ENCODE results near the gene PSMD1. TPM values are rescaled to one million over a fixed set of nuclear protein-coding genes. Genes with fewer than 3 reads are reported as not detected.
A peak's percentile ranks its signal among the peaks of the same experiment; 100 is the strongest.

PSMD1 gene
- total and polyA plus RNA-seq, 4 donors: 30.1 to 91.1 (median 56.0) TPM

GRCh38 chr2:231110551-231110950 lies 53.9 kb downstream of the PSMD1 start:
- peak in 2 of 3 donors; percentile 83 to 90 for DNase-seq
- Histone ChIP-seq H3K4me3 (no peak overlapping the region), H3K9me3 (ENCODE audit: control insufficient read depth in 4 of 4, insufficient read depth in 3 of 4, low read length in 3 of 4) (no peaks in the 10 kb centered on the region), H3K27me3 (ENCODE audit: control insufficient read depth in 3 of 3, insufficient read depth in 3 of 3, low read length in 2 of 3) (no peaks in the 10 kb centered on the region), H3K36me3 (ENCODE audit: control insufficient read depth in 4 of 4, insufficient read depth in 4 of 4, low read length in 4 of 4) (peaks cover 9 to 15% (median 11%) of the 10 kb centered on the region in 4 donors), H3K27ac (ENCODE audit: low read depth in 1 of 2, low read length in 1 of 2) (no peak overlapping the region), H3K9ac (ENCODE audit: insufficient read depth in 1 of 2, low read length in 2 of 2) (no peak overlapping the region), H3K4me1 (ENCODE audit: control insufficient read depth in 5 of 5, insufficient read depth in 5 of 5, low read length in 5 of 5) (peaks cover 0 to 9% (median 3%) of the 10 kb centered on the region in 5 donors)
- WGBS, 2 donors: 55 to 75% methylated on average over 1 of the region's 1 CpG
- ATAC-seq (ENCODE audit: insufficient read depth, low FRiP score): no peak
- TF ChIP-seq CTCF (IDR thresholded peaks at IDR 0.05; ENCODE audit: control extremely low read depth, extremely low read depth): no peak

GRCh38 chr2:231111987-231112386 lies 55.3 kb downstream of the PSMD1 start:
- DNase-seq: no peak
- Histone ChIP-seq H3K4me3 (no peak overlapping the region), H3K36me3 (ENCODE audit: control insufficient read depth in 4 of 4, insufficient read depth in 4 of 4, low read length in 4 of 4) (peaks cover 9 to 15% (median 11%) of the 10 kb centered on the region in 4 donors), H3K9ac (ENCODE audit: insufficient read depth in 1 of 2, low read length in 2 of 2) (no peak overlapping the region), H3K4me1 (ENCODE audit: control insufficient read depth in 5 of 5, insufficient read depth in 5 of 5, low read length in 5 of 5) (peaks cover 0 to 9% (median 3%) of the 10 kb centered on the region in 5 donors), H3K9me3 (ENCODE audit: control insufficient read depth in 4 of 4, insufficient read depth in 3 of 4, low read length in 3 of 4) (no peaks in the 10 kb centered on the region), H3K27ac (ENCODE audit: low read depth in 1 of 2, low read length in 1 of 2) (no peak overlapping the region), H3K27me3 (ENCODE audit: control insufficient read depth in 3 of 3, insufficient read depth in 3 of 3, low read length in 2 of 3) (no peaks in the 10 kb centered on the region)
- 96 to 97% methylated on average over 1 of the region's 1 CpG for WGBS, 2 donors
- no peak for ATAC-seq (ENCODE audit: insufficient read depth, low FRiP score)
- TF ChIP-seq CTCF (IDR thresholded peaks at IDR 0.05; ENCODE audit: control extremely low read depth, extremely low read depth): no peak

GRCh38 chr2:231113489-231113888 lies 56.8 kb downstream of the PSMD1 start:
- H3K27me3 ChIP-seq (ENCODE audit: control insufficient read depth in 3 of 3, insufficient read depth in 3 of 3, low read length in 2 of 3): no peaks in the 10 kb centered on the region
- no peak overlapping the region for H3K27ac ChIP-seq (ENCODE audit: low read depth in 1 of 2, low read length in 1 of 2)
- ATAC-seq (ENCODE audit: insufficient read depth, low FRiP score): no peak
- H3K4me3 ChIP-seq: no peak overlapping the region
- peak overlapping the region in 1 of 2 donors; percentile 23 for H3K9ac ChIP-seq (ENCODE audit: insufficient read depth in 1 of 2, low read length in 2 of 2)
- DNase-seq: no peak
- H3K36me3 ChIP-seq (ENCODE audit: control insufficient read depth in 4 of 4, insufficient read depth in 4 of 4, low read length in 4 of 4): peaks cover 9 to 15% (median 10%) of the 10 kb centered on the region in 4 donors
- H3K9me3 ChIP-seq (ENCODE audit: control insufficient read depth in 4 of 4, insufficient read depth in 3 of 4, low read length in 3 of 4): no peaks in the 10 kb centered on the region
- no peak for TF ChIP-seq CTCF (IDR thresholded peaks at IDR 0.05; ENCODE audit: control extremely low read depth, extremely low read depth)
- WGBS, 2 donors: 94 to 98% methylated on average over 5 of the region's 5 CpGs
- peaks cover 0 to 9% (median 3%) of the 10 kb centered on the region in 5 donors for H3K4me1 ChIP-seq (ENCODE audit: control insufficient read depth in 5 of 5, insufficient read depth in 5 of 5, low read length in 5 of 5)

GRCh38 chr2:231115651-231116050 lies 59.0 kb downstream of the PSMD1 start:
- DNase-seq: no peak
- no peak for TF ChIP-seq CTCF (IDR thresholded peaks at IDR 0.05; ENCODE audit: control extremely low read depth, extremely low read depth)

More at GRCh38 chr2:231115651-231116050, 59.0 kb downstream of the PSMD1 start:
- no peak for ATAC-seq (ENCODE audit: insufficient read depth, low FRiP score)
- Histone ChIP-seq H3K36me3 (ENCODE audit: control insufficient read depth in 4 of 4, insufficient read depth in 4 of 4, low read length in 4 of 4) (peaks cover 0 to 6% (median 4%) of the 10 kb centered on the region in 4 donors), H3K9ac (ENCODE audit: insufficient read depth in 1 of 2, low read length in 2 of 2) (no peak overlapping the region), H3K9me3 (ENCODE audit: control insufficient read depth in 4 of 4, insufficient read depth in 3 of 4, low read length in 3 of 4) (no peaks in the 10 kb centered on the region), H3K27ac (ENCODE audit: low read depth in 1 of 2, low read length in 1 of 2) (no peak overlapping the region), H3K4me1 (ENCODE audit: control insufficient read depth in 5 of 5, insufficient read depth in 5 of 5, low read length in 5 of 5) (peaks cover 0 to 5% (median 2%) of the 10 kb centered on the region in 5 donors), H3K4me3 (no peak overlapping the region), H3K27me3 (ENCODE audit: control insufficient read depth in 3 of 3, insufficient read depth in 3 of 3, low read length in 2 of 3) (no peaks in the 10 kb centered on the region)
- 84 to 91% methylated on average over 2 of the region's 2 CpGs for WGBS, 2 donors

Measured in lung (tissue), 12 donors.